HG02798 (cell line): Measurements from ENCODE around the gene WWOX.
A peak's percentile ranks its signal among the peaks of the same experiment; 100 is the strongest.

Experiments used
- ATAC-seq: cut with Tn5 transposase; IDR thresholded peaks from one replicate; pipeline ENCODE4 v1.9.1; 2021; ENCODE audit warnings: mild to moderate bottlenecking; ENCODE audit not compliant: unreplicated experiment, poor library complexity

The WWOX gene

DNA sequence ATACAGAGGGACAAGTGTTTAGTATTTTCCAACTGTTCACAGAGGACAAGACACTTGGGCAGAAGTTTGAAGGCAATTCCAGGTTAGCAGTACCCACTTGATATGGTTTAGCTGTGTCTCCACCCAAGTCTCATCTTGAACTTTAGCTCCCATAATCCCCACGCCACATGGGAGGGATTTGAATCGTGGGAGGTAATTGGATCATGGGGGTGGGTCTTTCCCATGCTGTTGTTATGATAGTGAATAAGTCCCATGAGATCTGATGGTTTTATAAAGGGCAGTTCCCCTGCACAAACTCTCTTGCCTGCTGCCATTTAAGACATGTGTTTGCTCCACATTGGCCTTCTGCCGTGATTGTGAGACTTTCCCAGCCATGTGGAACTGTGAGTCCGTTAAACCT is 832.2 kb downstream of the WWOX start:
- ATAC-seq, result no peak

- no peak for ATAC-seq
Observed at GRCh38 chr16:78932355-78932943, 833.0 kb downstream of the WWOX start.

DNA sequence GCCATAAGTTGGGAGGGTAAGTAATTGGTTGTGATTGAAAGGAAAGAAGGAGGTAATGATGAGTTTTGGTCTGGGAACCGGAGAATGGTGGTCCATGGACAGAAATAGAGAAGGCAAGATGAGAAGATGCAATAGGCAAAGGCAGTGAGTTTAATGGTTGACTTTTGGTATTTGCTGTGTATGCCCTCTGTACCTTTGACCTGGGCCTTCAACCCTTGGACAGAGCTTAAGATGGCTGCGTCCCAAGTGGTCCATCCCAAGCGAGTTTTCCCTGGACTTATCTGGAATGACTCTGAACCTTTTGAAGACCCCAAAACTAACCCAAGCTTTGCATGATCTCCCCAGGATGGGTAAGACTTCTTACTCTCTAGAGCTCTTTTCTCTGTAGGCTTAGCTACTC is 836.6 kb downstream of the WWOX start:
- ATAC-seq, result no peak

GRCh38 chr16:78939597-78939996 is 840.1 kb downstream of the WWOX start:
- no peak for ATAC-seq

DNA sequence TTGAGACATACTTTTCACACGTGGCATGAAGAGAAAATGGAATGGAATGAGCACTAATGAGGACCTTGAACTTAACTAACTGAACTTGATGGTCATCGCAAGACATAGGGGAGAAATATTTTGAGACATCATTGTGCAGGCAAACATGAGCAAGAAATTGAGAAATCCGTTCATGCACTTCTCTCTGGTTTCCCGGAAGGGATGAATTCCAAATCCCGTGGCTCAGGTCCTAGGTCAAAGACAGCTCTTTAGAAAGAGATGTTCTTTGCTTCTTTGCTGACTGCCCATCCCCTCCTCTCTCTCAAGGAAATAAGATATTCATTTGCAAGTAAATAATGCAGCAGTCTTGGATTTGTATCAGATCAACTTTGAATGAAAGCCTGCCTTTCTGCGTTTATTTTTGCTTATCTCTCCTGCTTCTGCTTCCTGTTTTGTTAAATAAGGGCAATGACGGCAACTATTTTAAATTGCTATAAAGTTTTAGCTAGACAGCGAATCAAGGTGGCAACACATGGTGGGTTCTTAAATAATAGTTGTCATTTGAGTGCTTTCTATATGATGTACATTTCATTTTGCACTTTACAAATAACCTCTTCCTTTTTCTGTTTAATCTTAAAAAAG is 843.3 kb downstream of the WWOX start:
- no peak for ATAC-seq

GRCh38 chr16:78945336-78945735 is 845.9 kb downstream of the WWOX start:
- no peak for ATAC-seq

- ATAC-seq, result no peak
Observed at GRCh38 chr16:78946556-78946955, 847.1 kb downstream of the WWOX start.

- ATAC-seq, result no peak
Observed at GRCh38 chr16:78950768-78951167, 851.3 kb downstream of the WWOX start.

DNA sequence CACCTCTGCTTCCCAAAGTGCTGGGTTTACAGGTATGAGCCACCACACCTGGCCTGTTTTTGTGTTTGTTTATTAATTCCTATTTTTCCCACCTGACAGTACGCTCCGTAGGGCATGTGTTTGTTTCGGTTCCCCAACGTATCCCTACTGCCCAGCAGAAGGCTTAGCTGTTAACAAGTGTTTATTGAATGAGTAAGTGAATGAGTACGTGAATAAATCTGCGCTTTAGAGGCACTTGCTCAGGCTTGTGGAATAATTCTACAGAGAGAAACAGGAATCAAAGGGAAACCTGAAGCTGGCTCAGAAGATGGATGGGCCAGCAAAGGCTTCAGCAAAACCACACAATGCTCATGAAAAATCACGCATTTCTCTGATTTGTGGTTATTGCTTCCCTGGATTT is 853.2 kb downstream of the WWOX start:
- no peak for ATAC-seq

DNA sequence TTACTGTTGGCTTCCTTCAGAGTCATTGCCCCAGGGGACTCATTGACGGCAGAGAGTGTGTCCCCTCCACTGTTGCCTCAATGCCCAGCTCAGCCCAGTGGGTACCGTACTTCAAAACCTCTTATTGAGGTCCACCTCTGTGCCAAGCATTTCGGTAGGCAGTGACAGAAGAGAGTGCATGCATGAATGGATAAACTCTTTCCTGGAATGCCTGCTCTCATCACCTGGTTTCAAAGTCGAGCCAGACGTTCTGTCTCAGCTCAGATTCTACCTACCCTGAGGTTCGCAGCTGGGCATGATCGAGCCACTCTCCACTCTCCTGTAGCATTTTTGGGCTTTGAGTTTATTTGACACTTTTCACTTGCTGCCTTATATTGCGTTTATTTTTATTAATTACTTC is 854.1 kb downstream of the WWOX start:
- no peak for ATAC-seq

- ATAC-seq, result no peak
Observed at GRCh38 chr16:78955206-78955605, 855.8 kb downstream of the WWOX start.

DNA sequence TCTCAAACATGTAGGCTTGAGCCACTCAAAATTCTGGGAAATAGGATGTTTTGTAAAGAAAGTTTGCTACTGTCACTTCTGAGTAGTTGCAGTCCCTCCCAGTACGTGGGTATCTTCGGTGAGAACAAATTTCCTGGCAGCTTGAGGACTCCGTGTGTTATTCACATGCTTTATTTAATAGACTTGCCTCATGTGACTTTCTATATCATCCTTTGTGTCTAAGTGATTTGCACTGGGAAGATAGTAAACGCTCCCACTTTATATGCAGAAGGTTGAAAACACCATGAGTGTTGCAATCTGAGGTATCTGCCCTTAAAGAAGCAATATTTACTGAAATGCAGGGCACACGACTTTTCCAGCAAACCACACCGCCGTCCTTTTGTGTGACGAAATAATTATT is 857.4 kb downstream of the WWOX start:
- no peak for ATAC-seq

DNA sequence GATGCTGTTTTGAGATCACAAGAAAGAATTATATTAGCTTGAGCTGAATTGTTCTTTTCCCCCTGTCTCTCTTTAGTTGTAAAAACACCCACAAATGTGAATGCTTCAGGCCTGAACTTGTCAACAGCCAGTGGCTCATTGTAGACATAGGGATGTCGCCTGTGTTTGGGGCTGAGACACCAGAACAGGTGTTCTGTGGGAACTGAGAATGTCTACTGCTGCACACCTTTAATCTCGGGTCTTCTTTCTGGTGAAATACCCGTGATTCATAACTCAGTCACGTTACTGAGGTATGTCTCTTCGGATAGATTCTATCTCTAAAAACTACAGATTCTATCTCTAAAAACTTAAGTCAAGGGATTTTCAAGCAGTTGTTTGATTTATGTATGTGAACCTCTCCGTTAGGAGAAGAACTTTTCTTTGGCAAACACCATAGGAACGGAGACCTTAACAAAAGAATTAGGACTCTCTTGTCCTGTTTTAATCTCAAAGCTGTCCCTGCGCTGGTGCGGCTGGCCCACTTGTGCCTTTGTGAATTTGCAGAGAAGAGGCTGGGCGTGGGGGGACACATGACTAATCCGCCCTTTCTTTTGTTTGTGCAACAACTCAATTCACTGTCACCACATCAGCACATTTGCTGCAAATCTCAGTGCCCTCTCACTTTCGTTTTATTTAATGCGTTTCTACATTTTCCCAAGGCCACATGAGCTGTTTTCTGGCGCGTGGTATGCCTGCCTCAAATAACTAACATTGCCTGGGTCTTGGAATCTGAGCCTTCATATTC is 858.1 kb downstream of the WWOX start:
- no peak for ATAC-seq

DNA sequence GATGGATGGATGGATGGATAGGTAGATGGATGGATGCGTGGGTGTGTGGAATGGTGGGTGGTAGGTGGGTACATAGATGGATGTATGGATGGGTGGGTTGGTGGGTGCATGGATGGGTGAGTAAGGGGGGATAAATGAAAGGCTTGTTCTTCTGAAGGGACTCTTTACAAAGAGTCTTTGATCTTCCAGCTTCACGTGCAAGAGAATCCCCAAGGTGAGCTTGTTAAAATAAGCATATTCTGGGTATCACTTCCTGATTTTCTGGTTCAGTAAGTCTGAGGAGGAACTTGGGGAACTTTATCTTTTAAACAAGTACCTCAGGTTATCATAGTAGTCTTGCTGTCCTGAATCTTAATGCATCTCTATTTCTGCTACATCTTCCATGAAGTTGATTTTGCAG is 862.0 kb downstream of the WWOX start:
- ATAC-seq, result no peak

- ATAC-seq, result peak; percentile 79
Observed at GRCh38 chr16:78962457-78962929, 863.0 kb downstream of the WWOX start.

- no peak for ATAC-seq
Observed at GRCh38 chr16:78967948-78968347, 868.5 kb downstream of the WWOX start.

- no peak for ATAC-seq
Observed at GRCh38 chr16:78969721-78970120, 870.3 kb downstream of the WWOX start.

DNA sequence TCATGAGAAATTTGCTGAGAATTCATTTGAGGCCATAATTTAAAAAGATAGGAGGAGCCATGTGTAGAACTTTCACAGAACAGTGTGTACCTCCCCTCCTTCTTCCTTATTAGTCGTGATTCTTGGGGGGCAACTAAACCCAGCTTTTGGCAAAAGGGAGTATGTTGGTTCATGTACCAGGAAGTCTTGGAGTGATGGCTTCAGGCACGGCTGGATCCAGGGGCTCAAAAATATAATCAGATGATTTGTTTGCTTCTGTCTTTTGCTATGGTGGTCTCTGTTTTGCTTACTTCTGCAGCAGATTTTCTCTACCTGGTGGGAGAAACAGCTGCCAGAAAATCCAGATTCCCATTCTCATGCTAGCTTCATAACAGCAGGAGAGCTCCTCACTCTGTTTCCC is 871.2 kb downstream of the WWOX start:
- no peak for ATAC-seq

GRCh38 chr16:78972006-78972405 is 872.6 kb downstream of the WWOX start:
- ATAC-seq, result no peak

GRCh38 chr16:78972986-78973385 is 873.5 kb downstream of the WWOX start:
- no peak for ATAC-seq

- peak; percentile 41 for ATAC-seq
Observed at GRCh38 chr16:78976212-78976611, 876.8 kb downstream of the WWOX start.

DNA sequence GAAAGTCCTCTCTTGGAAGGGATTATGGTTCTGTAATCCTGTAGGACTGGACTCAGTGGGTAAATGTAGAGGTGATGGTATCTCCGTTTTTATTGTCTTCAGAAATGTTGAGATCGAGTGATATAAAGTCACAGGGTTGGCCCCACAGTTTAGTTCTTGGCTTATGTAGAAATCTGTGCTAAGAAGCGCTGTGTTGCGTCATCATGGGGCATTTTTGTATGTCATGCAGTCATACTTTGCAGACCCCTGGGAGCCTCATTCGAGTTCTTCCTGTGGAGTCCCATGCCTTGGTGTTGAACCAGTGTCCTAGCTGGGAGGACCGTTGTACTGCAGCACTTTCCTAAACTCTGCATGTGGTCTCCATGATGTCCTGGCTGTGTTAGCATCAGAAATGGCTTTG is 881.4 kb downstream of the WWOX start:
- ATAC-seq, result no peak
